IMR-90 (cell line): Measurements from ENCODE around the gene SERHL2. TPM values are rescaled to one million over a fixed set of nuclear protein-coding genes. Genes with fewer than 3 reads are reported as not detected.
"Not testable (repeated sequence)": the region's sequence is repeated elsewhere in the genome, so short reads cannot be mapped to it uniquely, and the experiment has no call there.

Source experiments
- ATAC-seq: fragments of 200-7000 bp; cut with Tn5 transposase; 2 replicates; pipeline ENCODE4 v1.9.1; 2020; ENCODE audit warnings: low read depth, mild to moderate bottlenecking, moderate library complexity
- BruUV-seq: library from RNA; stranded (reverse); fragments of 400-500 nt; replicated peaks from 2 replicates; lab custom pipeline; 2021; lab: Mats Ljungman, UMichigan
- CTCF ChIA-PET: fragments of 300-600 bp; formaldehyde crosslinking; extraction: SDS; loops from one replicate; lab custom pipeline; 2021; ENCODE audit warnings: antibody characterized with exemption; lab: Yijun Ruan, JAX
- POLR2A ChIA-PET: fragments of 300-600 bp; sonication (Branson Sonifier 250); formaldehyde crosslinking; loops from one replicate; lab custom pipeline; 2022; ENCODE audit warnings: antibody characterized with exemption; ENCODE audit not compliant: unreplicated experiment; lab: Charles Lee
- DNase-seq: peaks from one replicate; pipeline ENCODE4 v3.0.0; 2013
- H2AFZ ChIP-seq: replicated peaks from 2 replicates; pipeline ENCODE3; 2013; ENCODE audit warnings: low read length, mild to moderate bottlenecking; ENCODE audit not compliant: poor library complexity
- H2AK5ac ChIP-seq: 2 replicates; pipeline ENCODE4 v1.6.1; 2013; ENCODE audit warnings: low read depth, low read length, inconsistent platforms
- H2AK9ac ChIP-seq: replicated peaks from 2 replicates; pipeline ENCODE3; 2013; ENCODE audit warnings: mild to moderate bottlenecking, low read depth, low read length, moderate library complexity; ENCODE audit not compliant: poor library complexity
- H2BK120ac ChIP-seq: 2 replicates; pipeline ENCODE4 v1.6.1; 2013; ENCODE audit warnings: low read depth, low read length, inconsistent platforms
- H2BK15ac ChIP-seq: 3 replicates; pipeline ENCODE4 v1.6.1; 2013; ENCODE audit warnings: low read depth, low read length, inconsistent platforms
- H2BK20ac ChIP-seq: 2 replicates; pipeline ENCODE4 v1.6.1; 2013; ENCODE audit warnings: low read depth, mild to moderate bottlenecking, inconsistent platforms, low read length, moderate library complexity
- H2BK5ac ChIP-seq: 2 replicates; pipeline ENCODE4 v1.6.1; 2013; ENCODE audit warnings: mild to moderate bottlenecking, low read depth, low read length, inconsistent platforms; ENCODE audit not compliant: poor library complexity, severe bottlenecking
- H3K14ac ChIP-seq: replicated peaks from 2 replicates; pipeline ENCODE4 v1.6.1; 2013; ENCODE audit warnings: low read depth, low read length, inconsistent platforms
- H3K18ac ChIP-seq: 2 replicates; pipeline ENCODE4 v1.6.1; 2013; ENCODE audit warnings: low read depth, low read length, control low read depth
- H3K23ac ChIP-seq: 2 replicates; pipeline ENCODE4 v1.6.1; 2013; ENCODE audit warnings: low read depth, low read length, inconsistent platforms
- H3K27ac ChIP-seq: 2 replicates; pipeline ENCODE4 v1.5.1; 2013; ENCODE audit warnings: mild to moderate bottlenecking, control low read depth, low read length; ENCODE audit not compliant: insufficient read depth
- H3K27me3 ChIP-seq: 2 replicates; pipeline ENCODE4 v1.6.1; 2013; ENCODE audit warnings: low read length; ENCODE audit not compliant: control insufficient read depth, insufficient read depth
- H3K36me3 ChIP-seq: 2 replicates; pipeline ENCODE4 v1.6.1; 2013; ENCODE audit warnings: low read length, mixed read lengths; ENCODE audit not compliant: control insufficient read depth, insufficient read depth
- H3K4ac ChIP-seq: 2 replicates; pipeline ENCODE4 v1.6.1; 2013; ENCODE audit warnings: low read depth, low read length, inconsistent platforms
- H3K4me1 ChIP-seq: 2 replicates; pipeline ENCODE4 v1.6.1; 2013; ENCODE audit warnings: low read length, mixed read lengths; ENCODE audit not compliant: control insufficient read depth, insufficient read depth
- H3K4me2 ChIP-seq: 2 replicates; pipeline ENCODE4 v1.6.1; 2013; ENCODE audit warnings: low read depth, mild to moderate bottlenecking, control low read depth, low read length, moderate library complexity
- H3K4me3 ChIP-seq: 2 replicates; pipeline ENCODE4 v1.5.1; 2013; ENCODE audit warnings: low read depth, mild to moderate bottlenecking, control low read depth, low read length, moderate library complexity; ENCODE audit not compliant: insufficient read depth
- H3K56ac ChIP-seq: 2 replicates; pipeline ENCODE4 v1.6.1; 2013; ENCODE audit warnings: low read length, inconsistent platforms; ENCODE audit not compliant: insufficient read depth; ENCODE audit errors: extremely low read depth
- H3K79me1 ChIP-seq, 2 experiments: 2 replicates each; pipeline ENCODE4 v1.6.1; 2013; ENCODE audit warnings: low read length in 2 of 2, inconsistent platforms in 1 of 2, low read depth in 1 of 2
- H3K9ac ChIP-seq: 2 replicates; pipeline ENCODE4 v1.6.1; 2013; ENCODE audit warnings: low read depth, low read length, control low read depth
- H3K9me1 ChIP-seq: 2 replicates; pipeline ENCODE4 v1.6.1; 2013; ENCODE audit warnings: low read length, inconsistent platforms; ENCODE audit not compliant: insufficient read depth
- H3K9me3 ChIP-seq: 2 replicates; pipeline ENCODE4 v1.6.1; 2013; ENCODE audit warnings: low read length; ENCODE audit not compliant: control insufficient read depth, insufficient read depth
- H4K20me1 ChIP-seq: 2 replicates; pipeline ENCODE4 v1.6.1; 2013; ENCODE audit warnings: low read length, inconsistent platforms; ENCODE audit not compliant: insufficient read depth
- H4K5ac ChIP-seq: 2 replicates; pipeline ENCODE4 v1.6.1; 2013; ENCODE audit warnings: mild to moderate bottlenecking, low read depth, low read length, control low read depth
- H4K8ac ChIP-seq, 2 experiments: 2 replicates each; pipeline ENCODE4 v1.6.1; 2013; ENCODE audit warnings: low read depth in 2 of 2, low read length in 2 of 2, control low read depth in 1 of 2, inconsistent platforms in 1 of 2
- H4K91ac ChIP-seq: 2 replicates; pipeline ENCODE4 v1.6.1; 2013; ENCODE audit warnings: low read depth, low read length, inconsistent platforms; ENCODE audit not compliant: insufficient read depth
- WGBS, 2 experiments: methylation state at CpG; one replicate each; pipeline versions ENCODE4 v1.1.5 to v1.1.7; 2013; ENCODE audit warnings: missing lambda C conversion rate in 2 of 2; ENCODE audit not compliant: insufficient read length in 1 of 2; ENCODE audit errors: extremely low coverage in 2 of 2; 5-methylcytosine and 5-hydroxymethylcytosine counted together
- dilution Hi-C: fragments of 300-500 bp; cut with HindIII; formaldehyde crosslinking; loops from one replicate; pipeline ENCODE4 v1.14.3; 2018; ENCODE audit warnings: low sequenced_read_pairs; ENCODE audit not compliant: unreplicated experiment
- in situ Hi-C: fragments of 300-500 bp; cut with MboI; formaldehyde crosslinking; loops from 3 replicates; pipeline ENCODE4 v1.14.3; 2019; ENCODE audit warnings: low sequenced_read_pairs, inconsistent platforms, mixed read lengths
- intact Hi-C: fragments of 100-400 bp; cut with micrococcal nuclease; formaldehyde crosslinking; loops from 2 replicates; pipeline ENCODE4 v1.10.0; 2022
- polyA plus RNA-seq, 3 experiments: library from polyadenylated mRNA; depleted of rRNA; stranded (reverse); fragments of >200 nt; gene quantifications; 2 replicates each; pipeline ENCODE4 v1.2.3, GENCODE V29; 2012; ENCODE audit warnings: low replicate concordance in 1 of 3
- total RNA-seq: library from RNA; depleted of rRNA; stranded (reverse); fragments of >200 nt; gene quantifications from 2 replicates; pipeline ENCODE4 v1.2.3, GENCODE V29; 2012

The SERHL2 gene
- total and polyA plus RNA-seq, 2 of the 4 experiments (the other 2 are of a cell fraction): 4.5 to 5.0 TPM

GRCh38 chr22:42580040-42580439 lies 26.3 kb downstream of the SERHL2 start:
- H4K91ac ChIP-seq, H4K8ac ChIP-seq, H3K4me3 ChIP-seq, BruUV-seq, H4K20me1 ChIP-seq, dilution Hi-C loops, in situ Hi-C loops, CTCF ChIA-PET, H3K4me2 ChIP-seq, H3K9me1 ChIP-seq, H2AFZ ChIP-seq, H3K27ac ChIP-seq, H2AK5ac ChIP-seq, ATAC-seq, H2BK20ac ChIP-seq, H3K9ac ChIP-seq, H3K9me3 ChIP-seq, H2AK9ac ChIP-seq, H2BK15ac ChIP-seq, H2BK5ac ChIP-seq, POLR2A ChIA-PET, H4K5ac ChIP-seq, H3K4ac ChIP-seq, H3K4me1 ChIP-seq, H3K23ac ChIP-seq, H3K56ac ChIP-seq, H2BK120ac ChIP-seq, H3K18ac ChIP-seq, DNase-seq, H3K14ac ChIP-seq, H3K27me3 ChIP-seq, intact Hi-C loops: not testable (repeated sequence)
- Histone ChIP-seq H3K36me3 (peaks cover 33% of the 10 kb centered on the region), H3K79me1 (peaks cover 3 to 11% of the 10 kb centered on the region in 2 experiments; a peak in 3 of 4 replicates)
- WGBS, 2 experiments: no CpG with 5 or more reads among the region's 4 CpGs

- intact Hi-C loops, dilution Hi-C loops: not testable (repeated sequence)
- H3K27ac ChIP-seq: peak overlapping the region; percentile 24; the same call in 1 of the 2 replicates
Observed at GRCh38 chr22:42581194-42581761, 27.5 kb downstream of the SERHL2 start.

More at GRCh38 chr22:42581194-42581761, 27.5 kb downstream of the SERHL2 start:
- peak overlapping the region; percentile 72 for H3K4ac ChIP-seq
- peak overlapping the region; percentile 94 for H3K4me2 ChIP-seq
- DNase-seq, H2BK15ac ChIP-seq, H4K91ac ChIP-seq, H4K5ac ChIP-seq, H2BK5ac ChIP-seq, H2BK120ac ChIP-seq, H2AFZ ChIP-seq, H3K9me1 ChIP-seq, BruUV-seq, H4K20me1 ChIP-seq, in situ Hi-C loops, H2AK9ac ChIP-seq, CTCF ChIA-PET, POLR2A ChIA-PET, H3K27me3 ChIP-seq, H2BK20ac ChIP-seq, H3K18ac ChIP-seq, H3K4me1 ChIP-seq, H3K56ac ChIP-seq, H3K9me3 ChIP-seq: not testable (repeated sequence)
- peak overlapping the region; percentile 67 for H3K4me3 ChIP-seq
- peaks cover 3 to 11% of the 10 kb centered on the region in 2 experiments; a peak in 3 of 4 replicates for H3K79me1 ChIP-seq
- peak overlapping the region; percentile 49; the same call in 1 of the 2 replicates for H3K23ac ChIP-seq
- H3K9ac ChIP-seq: peak overlapping the region; percentile 55
- WGBS, 2 experiments: no CpG with 5 or more reads among the region's 22 CpGs
- peaks cover 45% of the 10 kb centered on the region for H3K36me3 ChIP-seq
- peak; percentile 35 for ATAC-seq
- peak overlapping the region; percentile 78 for H2AK5ac ChIP-seq
- H4K8ac ChIP-seq: peak overlapping the region in 1 of 2 experiments; percentile 60; a peak in 2 of 4 replicates
- peak overlapping the region; percentile 10; the same call in 1 of the 2 replicates for H3K14ac ChIP-seq
